Measurements from ENCODE around the gene GGT7. TPM values are rescaled to one million over a fixed set of nuclear protein-coding genes. Genes with fewer than 3 reads are reported as not detected.

The GGT7 gene
- total and polyA plus RNA-seq, 4 donors, result 9.4 to 22.7 (median 12.5) TPM

- Histone ChIP-seq H3K36me3 (ENCODE audit: control insufficient read depth in 4 of 4, insufficient read depth in 4 of 4, low read length in 4 of 4) (peaks cover 0 to 3% (median under 1%) of the 10 kb centered on the region in 4 donors), H3K9me3 (ENCODE audit: control insufficient read depth in 4 of 4, insufficient read depth in 3 of 4, low read length in 3 of 4) (no peaks in the 10 kb centered on the region), H3K27ac (ENCODE audit: low read depth in 1 of 2, low read length in 1 of 2) (no peak overlapping the region), H3K4me3 (no peak overlapping the region), H3K4me1 (ENCODE audit: control insufficient read depth in 5 of 5, insufficient read depth in 5 of 5, low read length in 5 of 5) (no peaks in the 10 kb centered on the region), H3K9ac (ENCODE audit: insufficient read depth in 1 of 2, low read length in 2 of 2) (no peak overlapping the region), H3K27me3 (ENCODE audit: control insufficient read depth in 3 of 3, insufficient read depth in 3 of 3, low read length in 2 of 3) (no peaks in the 10 kb centered on the region)
- DNase-seq (no peak), ATAC-seq (ENCODE audit: insufficient read depth, low FRiP score) (no peak)
- no peak for TF ChIP-seq CTCF (IDR thresholded peaks at IDR 0.05; ENCODE audit: control extremely low read depth, extremely low read depth)
Observed at GRCh38 chr20:34806255-34806654, 66.4 kb downstream of the GGT7 start.

GRCh38 chr20:34798871-34799270 is 73.8 kb downstream of the GGT7 start:
- no peak for DNase-seq

GRCh38 chr20:34798328-34798727 is 74.3 kb downstream of the GGT7 start:
- Histone ChIP-seq H3K4me1 (ENCODE audit: control insufficient read depth in 5 of 5, insufficient read depth in 5 of 5, low read length in 5 of 5) (peaks cover 0 to 5% (median 0%) of the 10 kb centered on the region in 5 donors), H3K9ac (ENCODE audit: insufficient read depth in 1 of 2, low read length in 2 of 2) (no peak overlapping the region), H3K27ac (ENCODE audit: low read depth in 1 of 2, low read length in 1 of 2) (no peak overlapping the region), H3K36me3 (ENCODE audit: control insufficient read depth in 4 of 4, insufficient read depth in 4 of 4, low read length in 4 of 4) (no peaks in the 10 kb centered on the region), H3K4me3 (no peak overlapping the region), H3K9me3 (ENCODE audit: control insufficient read depth in 4 of 4, insufficient read depth in 3 of 4, low read length in 3 of 4) (no peaks in the 10 kb centered on the region), H3K27me3 (ENCODE audit: control insufficient read depth in 3 of 3, insufficient read depth in 3 of 3, low read length in 2 of 3) (no peaks in the 10 kb centered on the region)
- ATAC-seq (ENCODE audit: insufficient read depth, low FRiP score) (no peak), DNase-seq (no peak)
- WGBS, 2 donors, result 61 to 66% methylated on average over 3 of the region's 3 CpGs
- no peak for TF ChIP-seq CTCF (IDR thresholded peaks at IDR 0.05; ENCODE audit: control extremely low read depth, extremely low read depth)

More at GRCh38 chr20:34798871-34799270, 73.8 kb downstream of the GGT7 start:
- no peak for TF ChIP-seq CTCF (IDR thresholded peaks at IDR 0.05; ENCODE audit: control extremely low read depth, extremely low read depth)
- Histone ChIP-seq H3K9me3 (ENCODE audit: control insufficient read depth in 4 of 4, insufficient read depth in 3 of 4, low read length in 3 of 4) (no peaks in the 10 kb centered on the region), H3K36me3 (ENCODE audit: control insufficient read depth in 4 of 4, insufficient read depth in 4 of 4, low read length in 4 of 4) (peaks cover 0 to 3% (median 0%) of the 10 kb centered on the region in 4 donors), H3K4me3 (no peak overlapping the region), H3K27ac (ENCODE audit: low read depth in 1 of 2, low read length in 1 of 2) (no peak overlapping the region), H3K9ac (ENCODE audit: insufficient read depth in 1 of 2, low read length in 2 of 2) (no peak overlapping the region), H3K27me3 (ENCODE audit: control insufficient read depth in 3 of 3, insufficient read depth in 3 of 3, low read length in 2 of 3) (no peaks in the 10 kb centered on the region), H3K4me1 (ENCODE audit: control insufficient read depth in 5 of 5, insufficient read depth in 5 of 5, low read length in 5 of 5) (peaks cover 0 to 5% (median 0%) of the 10 kb centered on the region in 5 donors)
- ATAC-seq (ENCODE audit: insufficient read depth, low FRiP score), result no peak
